MM.1S (cell line): Measurements from ENCODE around the gene SEC23A.

ENCODE experiments used
- EZH2 ChIP-seq: fragments of 300-600 bp; sonication (generic); optimal IDR thresholded peaks from 2 replicates; pipeline ENCODE3; 2017; ENCODE audit warnings: low read depth, mild to moderate bottlenecking, antibody characterized with exemption, low read length, mixed read lengths
- TF ChIP-seq, protein P1 (sequence below): fragments of 300-600 bp; sonication (generic); IDR thresholded peaks from 2 replicates; pipeline ENCODE4 v1.5.1; 2016; ENCODE audit warnings: antibody characterized with exemption, low read length, mixed read lengths

DNA sequence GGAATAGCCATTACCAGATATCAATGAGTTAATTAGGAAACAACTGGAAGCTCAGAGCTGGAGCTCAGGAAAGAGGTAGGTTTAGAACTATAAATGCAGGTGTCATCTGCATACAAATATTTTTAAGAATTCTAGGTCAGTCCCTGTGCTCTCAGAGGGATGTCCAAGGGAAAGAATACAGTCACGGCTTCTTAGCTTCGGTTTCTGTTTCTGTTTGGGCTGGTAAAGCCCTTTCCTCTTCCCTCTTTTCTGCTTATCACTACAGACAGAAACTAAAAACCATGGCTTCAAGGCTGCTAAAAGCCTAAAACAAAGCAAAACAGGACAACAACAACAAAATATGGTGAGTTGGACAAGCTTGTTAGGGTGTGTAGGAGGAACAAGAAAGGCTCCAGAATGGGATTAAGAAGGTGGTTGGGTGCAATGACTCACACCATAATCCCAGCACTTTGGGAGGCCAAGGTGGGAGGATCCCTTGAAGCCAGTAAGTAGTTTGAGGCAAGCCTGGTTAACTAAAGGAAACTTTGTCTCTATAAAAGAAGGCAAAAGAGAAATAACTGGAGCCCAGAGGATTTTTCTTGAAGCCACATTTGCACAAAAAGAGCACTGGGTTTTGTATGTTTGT lies 113.0 kb downstream of the SEC23A start:
- TF ChIP-seq, protein P1, sequence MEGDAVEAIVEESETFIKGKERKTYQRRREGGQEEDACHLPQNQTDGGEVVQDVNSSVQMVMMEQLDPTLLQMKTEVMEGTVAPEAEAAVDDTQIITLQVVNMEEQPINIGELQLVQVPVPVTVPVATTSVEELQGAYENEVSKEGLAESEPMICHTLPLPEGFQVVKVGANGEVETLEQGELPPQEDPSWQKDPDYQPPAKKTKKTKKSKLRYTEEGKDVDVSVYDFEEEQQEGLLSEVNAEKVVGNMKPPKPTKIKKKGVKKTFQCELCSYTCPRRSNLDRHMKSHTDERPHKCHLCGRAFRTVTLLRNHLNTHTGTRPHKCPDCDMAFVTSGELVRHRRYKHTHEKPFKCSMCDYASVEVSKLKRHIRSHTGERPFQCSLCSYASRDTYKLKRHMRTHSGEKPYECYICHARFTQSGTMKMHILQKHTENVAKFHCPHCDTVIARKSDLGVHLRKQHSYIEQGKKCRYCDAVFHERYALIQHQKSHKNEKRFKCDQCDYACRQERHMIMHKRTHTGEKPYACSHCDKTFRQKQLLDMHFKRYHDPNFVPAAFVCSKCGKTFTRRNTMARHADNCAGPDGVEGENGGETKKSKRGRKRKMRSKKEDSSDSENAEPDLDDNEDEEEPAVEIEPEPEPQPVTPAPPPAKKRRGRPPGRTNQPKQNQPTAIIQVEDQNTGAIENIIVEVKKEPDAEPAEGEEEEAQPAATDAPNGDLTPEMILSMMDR, result no peak
- no peak for TF ChIP-seq EZH2
